ENCODE measurements around the gene ASCC3.

GRCh38 chr6:100693249-100693927, 187.7 kb downstream of the ASCC3 start:
- TF ChIP-seq CTCF (IDR thresholded peaks at IDR 0.05) (no peak), ZFX (IDR thresholded peaks at IDR 0.05; ENCODE audit: borderline replicate concordance) (no peak)

Data from 22Rv1 (cell line).